ENCODE results near the gene UHRF1.

GRCh38 chr19:4911314-4911713 lies 2.0 kb downstream of the UHRF1 start:
- TF ChIP-seq EZH2phosphoT487 (IDR thresholded peaks at IDR 0.05; ENCODE audit: insufficient read depth, low read depth) (no peak), EZH2 (IDR thresholded peaks at IDR 0.05; ENCODE audit: insufficient read depth, poor library complexity, severe bottlenecking) (no peak)

Data from GM23248 (cell line).